Adrenal gland (tissue), 19 donors: Measurements from ENCODE around the gene MISP. TPM values are rescaled to one million over a fixed set of nuclear protein-coding genes. Genes with fewer than 3 reads are reported as not detected.
"Not testable (repeated sequence)": the region's sequence is repeated elsewhere in the genome, so short reads cannot be mapped to it uniquely, and the experiment has no call there.

Source experiments
- DNase-seq, 7 donors: peaks; one replicate each; pipeline ENCODE4 v3.0.0-alpha.2; 2019 to 2020
- H3K27ac ChIP-seq, 5 donors: fragments of 200-600 bp; sonication (generic) in 4 of 5; 1 replicate in 3 of 5; 2 replicates in 2 of 5; pipeline versions ENCODE4 v1.5.1 to v1.8.0; 2016 to 2020; ENCODE audit warnings: mild to moderate bottlenecking in 1 of 5
- H3K27me3 ChIP-seq: fragments of 200-600 bp; 2 replicates; pipeline ENCODE4 v1.8.0; 2021
- H3K36me3 ChIP-seq, 2 donors: fragments of 200-600 bp; replicated peaks in 1 of 2; 1 replicate in 1 of 2; 2 replicates in 1 of 2; pipeline versions ENCODE4 v1.5.1 to v1.8.0; 2018 to 2022
- H3K4me1 ChIP-seq, 2 donors: fragments of 200-600 bp; replicated peaks in 1 of 2; 1 replicate in 1 of 2; 2 replicates in 1 of 2; pipeline versions ENCODE4 v1.5.1 to v1.8.0; 2018 to 2021
- H3K4me3 ChIP-seq, 4 donors: fragments of 200-600 bp; sonication (generic) in 3 of 4; one replicate each; pipeline ENCODE4 v1.5.1; 2016 to 2018
- H3K9me3 ChIP-seq, 3 donors: fragments of 200-600 bp; sonication (generic) in 1 of 3; replicated peaks in 1 of 3; 1 replicate in 2 of 3; 2 replicates in 1 of 3; pipeline versions ENCODE4 v1.5.1 to v1.8.0; 2016 to 2021
- CTCF ChIP-seq, 6 experiments: fragments of 450-650 bp in 4 of 6; fragments of 200-600 bp in 2 of 6; sonication (generic) in 1 of 6; IDR thresholded peaks; 1 replicate in 5 of 6; 2 replicates in 1 of 6; pipeline versions ENCODE4 v1.5.1 to v1.8.0; 2016 to 2021; ENCODE audit warnings: antibody characterized with exemption in 6 of 6, mild to moderate bottlenecking in 2 of 6, moderate library complexity in 1 of 6
- POLR2A ChIP-seq, 2 donors: fragments of 450-650 bp; IDR thresholded peaks; one replicate each; pipeline ENCODE4 v1.6.1; 2017; ENCODE audit warnings: antibody characterized with exemption in 2 of 2, mild to moderate bottlenecking in 2 of 2, moderate library complexity in 1 of 2
- WGBS, 4 donors: extraction: QIAGEN DNeasy Blood & Tissue Kit in 2 of 4; methylation state at CpG; one replicate each; pipeline versions ENCODE4 v1.1.5 to v1.1.7; 2013 to 2017; 5-methylcytosine and 5-hydroxymethylcytosine counted together
- intact Hi-C, 2 donors: fragments of 100-400 bp; cut with DNase I; formaldehyde crosslinking; loops; one replicate each; pipeline versions ENCODE4 v1.14.1 to v1.15.0; 2022 to 2023
- long read RNA-seq, 10 donors: library from polyadenylated mRNA in 3 of 10; unstranded in 2 of 10; stranded (forward) in 1 of 10; transcript quantifications; one replicate each; pipeline ENCODE4 v2.0.0 and lab custom pipeline, GENCODE V29; 2021 to 2026
- polyA plus RNA-seq, 3 donors: library from polyadenylated mRNA; stranded (reverse); fragments of 200-250 nt in 2 of 3; fragments of 350-450 nt in 1 of 3; fragmentation: Illumina TruSeq in 1 of 3; extraction: RNeasy Lipid Tissue Mini Kit (QIAGEN cat#74804) in 1 of 3; gene quantifications; one replicate each; pipeline ENCODE4 v1.2.3, GENCODE V29; 2013 to 2014
- total RNA-seq, 9 donors: library from RNA; depleted of rRNA in 4 of 9; stranded (reverse); fragments of >200 nt in 4 of 9; fragments of 120-200 nt in 1 of 9; fragmentation: NEBNext Ultra II Directional in 1 of 9; extraction: Animal tissue kit (Norgen Biotek cat#: 25700) in 1 of 9; gene quantifications; one replicate each; pipeline versions ENCODE4 v1.1.0 to v1.2.4, GENCODE V29; 2013 to 2023
- donor health status: healthy with polysubstance abuse.
- donor health status: Bipolar disorder and iron deficiency.
- donor health status: DM: yes; HTN: yes; CAD: no.
- donor health status: DM: no; HTN: no; CAD: no.
- donor health status: DM: no; HTN: no; CAD: no.
- donor health status: DM: yes; HTN: yes; CAD: no.

The MISP gene
- total RNA-seq (under 1 TPM in 4 of 9 donors, not detected in 5; 0.06 to 0.43 (median 0.15) TPM), polyA plus RNA-seq (under 1 TPM in 2 of 3 donors, not detected in 1; 0.08 to 0.10 TPM)
- long read RNA-seq, donor 1 = 0 reads
- long read RNA-seq, donor 2 = 0 reads
- long read RNA-seq, donor 3 = 0 reads
- long read RNA-seq, donor 4 = 0 reads
- long read RNA-seq, donor 5 = 0 reads
- long read RNA-seq, donor 6 = 0 reads
- long read RNA-seq, donor 7 = 0 reads
- long read RNA-seq, donor 8 = 0 reads
- long read RNA-seq, donor 9 = 0 reads
- long read RNA-seq, donor 10 = 0 reads

- peak within 1 kb of the TSS in 1 of 5 donors; percentile 17 for H3K27ac ChIP-seq
- WGBS, 4 donors = 45 to 88% (median 63%) methylated on average over 4 to 31 of the region's 31 CpGs
- TF ChIP-seq CTCF (IDR thresholded peaks at IDR 0.05) (no peak), POLR2A (IDR thresholded peaks at IDR 0.05) (no peak)
- H3K4me1 ChIP-seq = no peaks in the 10 kb centered on the region
- no peaks in the 10 kb centered on the region for H3K27me3 ChIP-seq
- no peak for DNase-seq
- H3K9me3 ChIP-seq = no peaks in the 10 kb centered on the region
- no peak within 1 kb of the TSS for H3K4me3 ChIP-seq
- H3K36me3 ChIP-seq = no peaks in the 10 kb centered on the region
- intact Hi-C loops = no loop called here
Measured at GRCh38 chr19:750640-751423, at the start of gene MISP. Gene MISP, plus strand, starts transcription at chr19:751112. Its CDS starts 5,835 bp downstream, at chr19:756947.

- H3K9me3 ChIP-seq, H3K36me3 ChIP-seq, H3K27ac ChIP-seq, intact Hi-C loops, H3K4me1 ChIP-seq, DNase-seq, H3K27me3 ChIP-seq: not testable (repeated sequence)
- H3K4me3 ChIP-seq = peak overlapping the region in 1 of 4 donors; percentile 50
- WGBS, 4 donors = 59 to 79% (median 67%) methylated on average over 5 to 6 of the region's 6 CpGs
Measured at GRCh38 chr19:702847-703246, 48.1 kb upstream of the MISP start.

- intact Hi-C loops = no loop called here
- WGBS, 4 donors = 25 to 29% (median 29%) methylated on average over 3 to 4 of the region's 4 CpGs
- Histone ChIP-seq H3K4me3 (peak overlapping the region in 2 of 4 donors; percentile 2 to 50), H3K36me3 (no peaks in the 10 kb centered on the region), H3K9me3 (no peaks in the 10 kb centered on the region), H3K27me3 (no peaks in the 10 kb centered on the region), H3K27ac (peak overlapping the region in 2 of 5 donors; percentile 37 to 75), H3K4me1 (peaks cover 3 to 7% of the 10 kb centered on the region in 2 donors)
- DNase-seq = no peak
- TF ChIP-seq POLR2A (IDR thresholded peaks at IDR 0.05) (no peak), CTCF (IDR thresholded peaks at IDR 0.05) (no peak)
Measured at GRCh38 chr19:703329-703650, 47.6 kb upstream of the MISP start.

- peak; percentile 87 to 97 (median 91) for DNase-seq
- intact Hi-C loops = no loop called here
- no peaks in the 10 kb centered on the region for H3K36me3 ChIP-seq
- no peaks in the 10 kb centered on the region for H3K9me3 ChIP-seq
- TF ChIP-seq POLR2A (IDR thresholded peaks at IDR 0.05) (peak; percentile 19 to 71), CTCF (IDR thresholded peaks at IDR 0.05) (peak in 1 of 6 experiments; percentile 18)
- H3K27me3 ChIP-seq = no peaks in the 10 kb centered on the region
- peak overlapping the region in 2 of 4 donors; percentile 2 to 50 for H3K4me3 ChIP-seq
- WGBS, 4 donors = 3 to 11% (median 6%) methylated on average over 13 to 50 of the region's 50 CpGs
- peak overlapping the region in 2 of 5 donors; percentile 37 to 75 for H3K27ac ChIP-seq
- H3K4me1 ChIP-seq = peaks cover 4 to 7% of the 10 kb centered on the region in 2 donors
Measured at GRCh38 chr19:703651-704446, 47.1 kb upstream of the MISP start.
